ENCODE measurements around the gene SIGLEC6. TPM values are rescaled to one million over a fixed set of nuclear protein-coding genes. Genes with fewer than 3 reads are reported as not detected.
"Not testable (repeated sequence)": the region's sequence is repeated elsewhere in the genome, so short reads cannot be mapped to it uniquely, and the experiment has no call there.

The SIGLEC6 gene
- total and polyA plus RNA-seq, 8 donors: 0.16 to 0.67 (median 0.26) TPM; not detected in 4

- 57 to 64% methylated on average over 5 of the region's 5 CpGs for WGBS, 2 donors
- H3K4me1 ChIP-seq: no peaks in the 10 kb centered on the region
- TF ChIP-seq CTCF (IDR thresholded peaks at IDR 0.05): no peak
- H3K27me3 ChIP-seq: no peaks in the 10 kb centered on the region
- DNase-seq: no peak
- ATAC-seq: peak in 1 of 4 donors; percentile 52
- FAIRE-seq: no peak
- H3K9me3 ChIP-seq: no peaks in the 10 kb centered on the region
- no peak overlapping the region for H3K4me3 ChIP-seq
- H3K36me3 ChIP-seq: no peaks in the 10 kb centered on the region
- intact Hi-C loops (cut with DNase I): no loop called here
- H3K27ac ChIP-seq: no peak overlapping the region
These were observed 28.1 kb downstream of the SIGLEC6 start for GRCh38 chr19:51503286-51503817.

- 50 to 68% methylated on average over 12 of the region's 12 CpGs for WGBS, 2 donors
- Histone ChIP-seq H3K9me3 (no peaks in the 10 kb centered on the region), H3K4me3 (no peak within 1 kb of the TSS), H3K27ac (no peak within 1 kb of the TSS), H3K4me1 (no peaks in the 10 kb centered on the region), H3K27me3 (no peaks in the 10 kb centered on the region), H3K36me3 (no peaks in the 10 kb centered on the region)
- intact Hi-C loops (cut with DNase I): no loop called here
- no peak for FAIRE-seq
- peak in 2 of 4 donors; percentile 70 to 78 for ATAC-seq
- no peak for TF ChIP-seq CTCF (IDR thresholded peaks at IDR 0.05)
- DNase-seq: peak in 1 of 6 donors; percentile 35
These were observed 29.7 kb downstream of the SIGLEC6 start, which contains the start of gene SIGLEC12 for GRCh38 chr19:51501594-51502263. Gene SIGLEC12, minus strand, starts transcription at chr19:51501800. Its CDS starts 67 bp downstream, at chr19:51501733.

- H3K9me3 ChIP-seq; FAIRE-seq; intact Hi-C loops (cut with DNase I); H3K4me1 ChIP-seq; DNase-seq; H3K4me3 ChIP-seq; H3K36me3 ChIP-seq; H3K27me3 ChIP-seq; H3K27ac ChIP-seq: not testable (repeated sequence)
- WGBS, 2 donors: 34 to 49% methylated on average over 5 to 8 of the region's 8 CpGs
- ATAC-seq: peak in 1 of 4 donors; percentile 21
These were observed 30.5 kb downstream of the SIGLEC6 start for GRCh38 chr19:51500931-51501330.

- no peaks in the 10 kb centered on the region for H3K4me1 ChIP-seq
- H3K9me3 ChIP-seq: no peaks in the 10 kb centered on the region
- no peak overlapping the region for H3K4me3 ChIP-seq
- intact Hi-C loops (cut with DNase I): no loop called here
- no peak for TF ChIP-seq CTCF (IDR thresholded peaks at IDR 0.05)
- DNase-seq: no peak
- H3K27me3 ChIP-seq: no peaks in the 10 kb centered on the region
- 25 to 36% methylated on average over 3 of the region's 3 CpGs for WGBS, 2 donors
- no peak for FAIRE-seq
- H3K36me3 ChIP-seq: no peaks in the 10 kb centered on the region
- no peak for ATAC-seq
- no peak overlapping the region for H3K27ac ChIP-seq
These were observed 33.8 kb downstream of the SIGLEC6 start for GRCh38 chr19:51497666-51498065.

- FAIRE-seq: no peak
- 16% methylated on average over 2 of the region's 2 CpGs for WGBS, 2 donors
- no peaks in the 10 kb centered on the region for H3K27me3 ChIP-seq
- H3K27ac ChIP-seq: no peak overlapping the region
- H3K9me3 ChIP-seq: no peaks in the 10 kb centered on the region
- no peak overlapping the region for H3K4me3 ChIP-seq
- no peak for DNase-seq
- no peaks in the 10 kb centered on the region for H3K4me1 ChIP-seq
- ATAC-seq: peak in 1 of 4 donors; percentile 50
- no peaks in the 10 kb centered on the region for H3K36me3 ChIP-seq
- no peak for TF ChIP-seq CTCF (IDR thresholded peaks at IDR 0.05)
- intact Hi-C loops (cut with DNase I): no loop called here
These were observed 37.7 kb downstream of the SIGLEC6 start for GRCh38 chr19:51493776-51494175.
